LoVo (cell line): ENCODE data around the gene PCDHGB2.
"Not testable (repeated sequence)": the region's sequence is repeated elsewhere in the genome, so short reads cannot be mapped to it uniquely, and the experiment has no call there.

Experiments used
- DNase-seq: peaks from one replicate; pipeline ENCODE4 v3.0.0-alpha.2; 2016; ENCODE audit warnings: low spot score

Gene PCDHGB2

DNA sequence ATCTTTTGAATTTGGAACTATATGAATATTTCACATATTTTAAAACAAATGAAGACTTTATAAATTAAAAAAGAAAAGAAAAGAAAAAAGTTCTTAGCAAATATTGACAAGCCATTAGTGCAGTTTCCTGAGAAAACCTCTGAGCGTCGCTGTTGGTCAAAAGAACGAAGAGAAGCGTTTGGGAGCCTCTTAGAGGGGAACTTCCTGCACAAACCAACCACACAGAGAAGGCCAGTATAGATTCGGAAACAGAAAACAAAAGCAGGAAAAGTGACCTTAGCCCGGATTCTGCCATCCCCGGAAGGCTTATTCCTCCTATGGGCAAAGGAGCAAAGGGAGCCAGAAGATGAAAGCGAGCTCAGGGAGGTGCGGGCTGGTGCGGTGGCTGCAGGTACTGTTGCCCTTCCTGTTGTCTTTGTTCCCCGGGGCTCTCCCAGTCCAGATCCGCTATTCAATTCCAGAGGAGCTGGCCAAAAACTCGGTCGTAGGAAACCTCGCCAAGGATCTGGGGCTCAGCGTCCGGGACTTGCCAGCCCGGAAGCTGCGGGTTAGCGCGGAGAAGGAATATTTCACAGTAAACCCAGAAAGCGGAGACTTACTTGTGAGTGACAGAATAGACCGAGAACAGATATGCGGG lies at the start of gene PCDHGB2:
Gene PCDHGB2 (plus strand): TSS at position 205 of the 637 bp plus-strand sequence. CDS start 142 bp downstream, at position 347.
- peak; percentile 21 for DNase-seq

DNA sequence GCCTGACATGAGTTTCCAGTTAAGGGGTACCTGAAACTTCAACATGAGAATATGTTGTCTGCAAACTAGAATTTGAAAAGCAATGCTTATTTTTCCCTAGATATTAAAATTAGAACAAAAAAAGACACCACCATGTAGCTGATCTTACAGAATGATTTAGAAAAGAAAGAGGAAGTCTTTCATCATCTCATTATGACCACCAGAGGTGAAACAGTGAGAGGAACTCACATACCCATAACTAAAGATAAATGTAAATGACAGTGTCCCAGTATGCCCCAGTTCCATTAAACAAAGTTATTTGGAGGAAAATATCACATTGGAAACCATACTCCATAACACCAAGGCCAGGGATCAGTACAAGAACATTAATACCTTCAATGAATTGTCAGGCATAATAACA lies 46.1 kb upstream of the PCDHGB2 start:
- no peak for DNase-seq

DNA sequence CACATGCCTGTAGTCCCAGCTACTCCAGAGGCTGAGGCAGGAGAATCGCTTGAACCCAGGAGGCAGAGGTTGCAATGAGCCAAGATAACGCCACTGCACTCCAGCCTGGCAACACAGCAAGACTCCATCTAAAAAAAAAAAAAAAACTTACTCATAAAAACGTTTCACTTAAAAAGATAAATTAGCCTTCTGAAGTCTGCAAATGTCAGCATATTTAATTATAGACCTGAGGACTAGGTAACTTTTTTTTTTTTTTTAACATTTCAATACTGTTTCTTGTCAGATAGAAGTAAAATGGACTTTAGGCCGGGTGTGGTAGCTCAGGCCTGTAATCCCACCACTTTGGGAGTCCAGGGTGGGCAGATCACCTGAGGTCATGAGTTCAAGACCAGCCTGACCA lies 42.8 kb upstream of the PCDHGB2 start:
- DNase-seq = not testable (repeated sequence)

- DNase-seq = no peak
These were observed 40.6 kb upstream of the PCDHGB2 start for GRCh38 chr5:141319202-141319601.

DNA sequence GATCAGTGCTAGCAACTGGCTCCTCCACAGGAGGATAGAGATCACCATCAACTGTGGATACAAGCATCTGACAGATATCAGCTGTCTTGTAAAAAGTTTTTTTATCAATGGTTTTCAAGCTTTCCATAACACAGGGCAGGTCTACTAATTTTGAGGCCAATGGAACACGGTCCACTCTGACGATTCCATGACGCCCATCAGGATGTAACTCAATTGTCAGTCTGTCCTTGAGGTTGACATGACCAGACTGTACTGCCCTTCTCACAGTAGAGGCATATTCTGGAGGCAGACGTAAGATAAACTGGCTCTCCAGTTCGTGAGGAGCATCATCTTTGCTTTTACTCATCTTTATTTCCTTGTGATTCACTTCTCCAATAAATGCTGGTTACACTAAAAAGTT lies 40.1 kb upstream of the PCDHGB2 start:
- DNase-seq = no peak

GRCh38 chr5:141320225-141321169 lies 39.3 kb upstream of the PCDHGB2 start, which contains the start of gene TAF7:
Gene TAF7, minus strand, starts transcription at chr5:141320784. Its CDS starts 740 bp downstream, at chr5:141320044.
- DNase-seq = peak; percentile 96

DNA sequence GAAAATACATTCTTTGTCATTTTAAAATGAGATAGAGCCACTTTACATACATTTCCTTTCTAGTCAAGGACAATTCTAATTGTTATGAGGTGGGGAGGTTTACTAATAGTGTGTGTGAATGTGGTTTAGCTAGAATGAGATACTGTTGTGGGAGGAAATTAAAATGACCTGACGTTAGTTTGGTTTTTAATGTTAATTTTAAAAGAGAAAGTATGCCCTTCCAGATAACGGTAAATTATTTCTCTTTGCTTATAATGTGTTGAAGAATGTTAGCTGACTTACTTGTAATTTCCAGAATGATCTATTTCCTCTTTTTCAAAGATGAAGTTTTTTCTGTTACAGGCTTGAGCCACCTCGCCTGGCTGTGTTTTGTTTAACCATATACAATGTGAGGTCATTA lies 37.5 kb upstream of the PCDHGB2 start:
- no peak for DNase-seq

DNA sequence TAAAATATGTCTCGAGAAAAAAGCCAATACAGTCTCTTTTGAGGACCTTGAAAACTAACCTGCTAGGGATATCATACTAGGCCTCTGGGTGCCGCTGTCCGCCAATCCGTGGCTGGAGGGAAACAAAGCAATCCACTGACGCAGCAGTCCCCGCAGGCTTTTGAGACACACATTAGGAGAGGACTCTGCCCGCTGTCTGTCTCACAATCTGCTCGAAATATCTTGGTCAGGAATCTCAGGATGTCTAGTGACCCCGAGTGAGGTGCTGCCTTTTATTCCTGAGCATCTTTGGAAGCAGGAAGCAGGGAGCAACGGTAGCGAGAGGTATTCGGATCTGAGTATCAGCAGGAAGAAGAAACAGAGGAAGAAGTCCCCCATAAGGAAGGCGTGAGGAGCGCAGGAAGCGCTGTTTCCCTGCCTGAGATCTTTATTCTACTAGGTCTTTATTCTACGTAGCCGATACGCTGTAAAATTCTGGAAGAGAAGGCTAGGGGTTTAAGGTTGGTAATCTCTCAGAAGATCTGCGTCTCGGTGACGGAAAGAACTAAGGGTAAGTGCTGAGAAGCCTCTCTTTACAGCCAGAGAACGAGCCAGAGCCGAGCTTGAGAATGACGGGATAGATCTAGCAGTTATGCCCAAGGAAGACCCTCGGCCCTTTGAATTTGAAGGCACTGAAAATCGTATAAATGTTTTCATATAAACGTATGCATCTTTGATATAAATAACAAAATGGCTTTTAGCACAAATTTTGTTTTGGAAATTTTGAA lies 33.5 kb upstream of the PCDHGB2 start:
- no peak for DNase-seq

- no peak for DNase-seq
These were observed 31.6 kb upstream of the PCDHGB2 start for GRCh38 chr5:141328231-141328630.

- peak; percentile 32 for DNase-seq
These were observed 29.3 kb upstream of the PCDHGB2 start, which contains the start of gene PCDHGA1 for GRCh38 chr5:141330299-141331080. Gene PCDHGA1, plus strand, starts transcription at chr5:141330514.

- DNase-seq = not testable (repeated sequence)
These were observed 27.2 kb upstream of the PCDHGB2 start for GRCh38 chr5:141332571-141332970.

DNA sequence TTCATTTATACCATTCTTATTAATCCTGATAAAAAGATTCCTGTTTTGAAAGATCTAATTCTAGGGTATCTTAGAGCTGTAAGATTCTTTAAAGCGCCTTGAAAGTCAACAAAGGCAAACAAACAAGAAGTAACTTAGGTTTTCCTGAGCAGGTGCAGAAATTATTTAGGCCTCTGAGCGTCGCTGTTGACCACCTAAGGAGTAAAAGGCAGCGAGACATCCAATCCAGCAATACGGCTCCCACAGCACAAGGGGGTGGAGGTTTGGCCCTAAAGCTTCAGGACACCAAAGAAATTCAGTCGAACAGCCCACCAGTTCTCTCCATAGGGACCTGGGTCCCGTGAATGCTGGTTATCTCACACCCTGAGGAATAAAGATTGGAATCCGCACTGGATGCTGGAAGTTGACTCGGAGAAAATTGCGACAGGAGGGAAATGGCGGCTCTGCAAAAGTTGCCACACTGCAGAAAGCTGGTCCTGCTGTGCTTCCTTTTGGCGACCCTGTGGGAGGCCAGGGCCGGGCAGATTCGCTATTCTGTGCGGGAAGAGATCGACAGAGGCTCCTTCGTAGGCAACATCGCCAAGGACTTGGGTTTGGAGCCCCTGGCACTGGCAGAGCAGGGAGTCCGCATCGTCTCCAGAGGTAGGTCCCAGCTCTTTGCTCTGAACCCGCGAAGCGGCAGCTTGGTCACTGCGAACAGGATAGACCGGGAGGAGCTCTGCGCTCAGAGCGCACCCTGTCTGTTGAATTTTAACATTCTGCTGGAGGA lies 21.1 kb upstream of the PCDHGB2 start, which contains the start of gene PCDHGA2:
Gene PCDHGA2 (plus strand): TSS at position 223 of the 769 bp plus-strand sequence.
- no peak for DNase-seq

DNA sequence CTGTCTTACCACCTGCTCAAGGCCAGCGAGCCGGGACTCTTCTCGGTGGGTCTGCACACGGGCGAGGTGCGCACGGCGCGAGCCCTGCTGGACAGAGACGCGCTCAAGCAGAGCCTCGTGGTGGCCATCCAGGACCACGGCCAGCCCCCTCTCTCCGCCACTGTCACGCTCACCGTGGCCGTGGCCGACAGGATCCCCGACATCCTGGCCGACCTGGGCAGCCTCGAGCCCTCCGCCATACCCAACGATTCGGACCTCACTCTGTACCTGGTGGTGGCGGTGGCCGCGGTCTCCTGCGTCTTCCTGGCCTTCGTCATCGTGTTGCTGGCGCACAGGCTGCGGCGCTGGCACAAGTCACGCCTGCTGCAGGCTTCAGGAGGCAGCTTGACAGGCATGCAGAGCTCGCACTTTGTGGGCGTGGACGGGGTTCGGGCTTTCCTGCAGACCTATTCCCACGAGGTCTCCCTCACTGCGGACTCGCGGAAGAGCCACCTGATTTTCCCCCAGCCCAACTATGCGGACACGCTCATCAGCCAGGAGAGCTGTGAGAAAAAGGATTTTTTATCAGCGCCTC lies 18.9 kb upstream of the PCDHGB2 start:
- DNase-seq = not testable (repeated sequence)

DNA sequence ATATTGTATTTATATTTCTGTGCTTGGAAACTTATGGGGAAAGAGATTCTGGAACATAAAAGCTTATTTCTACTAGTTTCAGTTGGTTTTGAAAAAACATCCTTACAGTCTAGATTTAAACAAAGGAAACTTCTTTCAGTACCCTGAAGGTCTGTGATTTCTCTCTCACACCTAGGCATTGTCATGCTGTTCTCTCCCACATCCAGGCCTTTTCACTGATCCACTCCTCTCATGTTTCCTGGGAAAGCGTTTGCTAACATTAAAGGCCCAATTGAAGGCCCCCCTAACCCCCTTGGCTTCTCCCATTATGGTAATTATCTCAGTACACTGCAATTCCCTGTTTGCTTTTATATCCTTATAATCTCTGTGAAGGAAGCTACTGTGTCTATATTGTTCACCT lies 17.0 kb upstream of the PCDHGB2 start:
- DNase-seq = no peak

DNA sequence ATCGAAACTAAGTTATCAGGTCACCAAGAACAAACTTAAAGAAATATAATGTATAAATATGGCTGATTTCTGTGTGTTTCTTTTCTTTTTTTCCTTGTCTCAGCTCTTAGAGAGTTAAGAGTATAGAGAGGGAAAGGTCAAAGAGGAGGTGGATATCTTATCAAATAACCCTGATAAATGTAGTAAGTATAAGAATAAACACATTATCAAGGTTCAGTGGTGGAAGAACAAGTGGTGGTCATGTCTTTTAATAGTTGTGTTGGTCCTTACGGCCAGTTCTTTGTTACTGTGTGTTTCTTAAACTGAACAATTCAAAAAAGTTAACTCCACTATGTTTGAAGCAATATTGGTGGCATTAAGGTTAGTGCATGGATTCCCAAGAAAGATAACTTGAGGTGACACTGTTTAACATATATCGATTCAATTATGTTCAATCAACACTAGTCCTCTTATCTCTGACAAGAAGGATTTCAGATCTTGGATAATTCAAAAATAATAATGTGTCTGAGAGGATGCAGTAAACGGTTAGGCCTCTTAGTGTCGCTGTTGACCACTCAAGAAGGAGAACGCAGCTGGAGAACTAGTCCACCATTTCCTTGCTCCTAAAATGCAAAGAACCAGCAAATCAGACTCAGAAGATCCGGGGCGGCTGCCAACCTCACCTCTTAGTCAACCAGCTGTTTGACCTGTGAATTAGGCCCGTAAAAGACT lies 16.4 kb upstream of the PCDHGB2 start, which contains the start of gene PCDHGA3:
Gene PCDHGA3 (plus strand): TSS at position 588 of the 711 bp plus-strand sequence. CDS start 205 bp downstream, outside the sequence.
- DNase-seq = no peak

DNA sequence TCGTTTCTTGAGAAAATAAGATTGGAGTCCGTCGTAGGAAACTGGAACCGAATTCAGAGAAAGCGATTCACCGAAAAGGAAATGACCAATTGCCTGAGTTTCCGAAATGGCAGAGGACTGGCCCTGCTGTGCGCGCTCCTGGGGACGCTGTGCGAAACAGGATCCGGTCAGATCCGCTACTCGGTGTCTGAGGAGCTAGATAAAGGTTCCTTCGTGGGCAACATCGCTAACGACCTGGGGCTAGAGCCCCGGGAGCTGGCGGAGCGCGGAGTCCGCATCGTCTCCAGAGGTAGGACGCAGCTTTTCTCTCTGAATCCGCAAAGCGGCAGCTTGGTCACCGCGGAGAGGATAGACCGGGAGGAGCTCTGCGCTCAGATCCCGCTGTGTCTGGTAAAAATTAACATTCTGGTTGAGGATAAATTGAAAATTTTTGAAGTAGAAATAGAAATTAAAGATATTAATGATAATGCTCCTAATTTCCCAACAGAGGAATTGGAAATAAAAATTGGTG lies 15.8 kb upstream of the PCDHGB2 start:
- no peak for DNase-seq

DNA sequence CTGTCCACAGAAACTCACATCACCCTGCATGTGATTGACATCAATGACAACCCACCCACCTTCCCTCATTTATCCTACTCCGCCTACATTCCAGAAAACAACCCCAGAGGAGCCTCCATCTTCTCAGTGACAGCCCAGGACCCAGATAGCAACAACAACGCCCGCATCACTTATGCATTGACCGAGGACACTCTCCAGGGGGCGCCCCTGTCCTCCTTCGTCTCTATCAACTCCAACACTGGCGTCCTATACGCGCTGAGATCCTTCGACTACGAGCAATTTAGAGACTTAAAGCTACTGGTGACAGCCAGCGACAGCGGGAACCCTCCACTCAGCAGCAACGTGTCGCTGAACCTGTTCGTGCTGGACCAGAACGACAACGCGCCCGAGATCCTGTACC lies 14.5 kb upstream of the PCDHGB2 start:
- DNase-seq = no peak

GRCh38 chr5:141346017-141346416 lies 13.8 kb upstream of the PCDHGB2 start:
- not testable (repeated sequence) for DNase-seq
